WTC11 (cell line): ENCODE data around the gene LRRFIP2. TPM values are rescaled to one million over a fixed set of nuclear protein-coding genes. Genes with fewer than 3 reads are reported as not detected.
"Not testable (repeated sequence)": the region's sequence is repeated elsewhere in the genome, so short reads cannot be mapped to it uniquely, and the experiment has no call there.

Experiments
- ATAC-seq: fragments of 200-7000 bp; cut with Tn5 transposase; 2 replicates; pipeline ENCODE4 v1.10.0; 2021; ENCODE audit warnings: mild to moderate bottlenecking, moderate library complexity
- CTCF ChIA-PET: fragments of 300-600 bp; sonication (Branson Sonifier 250); formaldehyde crosslinking; loops from one replicate; lab custom pipeline; 2021; ENCODE audit warnings: antibody characterized with exemption; lab: Charles Lee
- POLR2A ChIA-PET: fragments of 350-600 bp; sonication (Branson Sonifier 250); formaldehyde crosslinking; loops from one replicate; lab custom pipeline; 2021; ENCODE audit warnings: antibody characterized with exemption; lab: Charles Lee
- DNase-seq: peaks from one replicate; pipeline ENCODE4 v3.0.0; 2021; ENCODE audit warnings: low spot score
- H3K27ac Mint-ChIP-seq: 2 replicates; pipeline ENCODE4 v1.8.0; 2021; ENCODE audit warnings: mixed read lengths
- H3K27me3 Mint-ChIP-seq: 2 replicates; pipeline ENCODE4 v1.8.0; 2021; ENCODE audit warnings: low read depth, mild to moderate bottlenecking, moderate library complexity, mixed read lengths
- H3K36me3 Mint-ChIP-seq: 2 replicates; pipeline ENCODE4 v1.8.0; 2021; ENCODE audit warnings: mixed read lengths
- H3K4me1 Mint-ChIP-seq: 2 replicates; pipeline ENCODE4 v1.8.0; 2022; ENCODE audit warnings: mixed read lengths
- H3K4me3 Mint-ChIP-seq: 2 replicates; pipeline ENCODE4 v1.8.0; 2021; ENCODE audit warnings: mild to moderate bottlenecking, moderate library complexity, mixed read lengths
- H3K9me3 Mint-ChIP-seq: 2 replicates; pipeline ENCODE4 v1.8.0; 2021; ENCODE audit warnings: mixed read lengths
- AFF4 ChIP-seq: sonication (generic); formaldehyde crosslinking; IDR thresholded peaks from 2 replicates; pipeline ENCODE4 v1.8.1; 2023; ENCODE audit warnings: mild to moderate bottlenecking, missing genetic modification reagents, borderline replicate concordance
- AR ChIP-seq: fragments of 250-450 bp; sonication (Bioruptor Pico); IDR thresholded peaks from 2 replicates; pipeline ENCODE4 v1.9.0; 2021; ENCODE audit warnings: mild to moderate bottlenecking
- ATF1 ChIP-seq: sonication (generic); formaldehyde crosslinking; IDR thresholded peaks from 2 replicates; pipeline ENCODE4 v1.8.1; 2023; ENCODE audit warnings: mild to moderate bottlenecking, moderate library complexity, missing genetic modification reagents
- ATF2 ChIP-seq: sonication (generic); formaldehyde crosslinking; IDR thresholded peaks from 2 replicates; pipeline ENCODE4 v1.8.1; 2022; ENCODE audit warnings: low read depth, missing genetic modification reagents, borderline replicate concordance
- ATF6 ChIP-seq: sonication (generic); formaldehyde crosslinking; IDR thresholded peaks from 2 replicates; pipeline ENCODE4 v1.8.1; 2023; ENCODE audit warnings: mild to moderate bottlenecking, missing genetic modification reagents
- E2F1 ChIP-seq: sonication (generic); formaldehyde crosslinking; IDR thresholded peaks from 2 replicates; pipeline ENCODE4 v1.8.0; 2022; ENCODE audit warnings: mild to moderate bottlenecking, missing genetic modification reagents
- E2F5 ChIP-seq: sonication (generic); formaldehyde crosslinking; IDR thresholded peaks from 2 replicates; pipeline ENCODE4 v1.8.1; 2022; ENCODE audit warnings: mild to moderate bottlenecking, moderate library complexity, missing genetic modification reagents
- IRF1 ChIP-seq: sonication (generic); formaldehyde crosslinking; IDR thresholded peaks from 2 replicates; pipeline ENCODE4 v1.8.0; 2023; ENCODE audit warnings: missing genetic modification reagents
- IRF2 ChIP-seq: sonication (generic); formaldehyde crosslinking; IDR thresholded peaks from 2 replicates; pipeline ENCODE4 v1.8.0; 2022; ENCODE audit warnings: low read depth, missing genetic modification reagents, borderline replicate concordance
- JUN ChIP-seq: sonication (generic); formaldehyde crosslinking; IDR thresholded peaks from 2 replicates; pipeline ENCODE4 v1.8.0; 2023; ENCODE audit warnings: mild to moderate bottlenecking, missing genetic modification reagents
- NR3C1 ChIP-seq: sonication (generic); formaldehyde crosslinking; conservative IDR thresholded peaks from 2 replicates; pipeline ENCODE4 v1.8.1; 2023; ENCODE audit warnings: low read depth, mild to moderate bottlenecking, missing genetic modification reagents
- SOX15 ChIP-seq: fragments of 250-450 bp; sonication (Bioruptor Pico); IDR thresholded peaks from 2 replicates; pipeline ENCODE4 v1.9.0; 2021; ENCODE audit warnings: mild to moderate bottlenecking
- TEAD1 ChIP-seq: sonication (generic); formaldehyde crosslinking; IDR thresholded peaks from 2 replicates; pipeline ENCODE4 v1.8.0; 2022; ENCODE audit warnings: mild to moderate bottlenecking, missing genetic modification reagents
- TEAD4 ChIP-seq: sonication (generic); formaldehyde crosslinking; IDR thresholded peaks from 2 replicates; pipeline ENCODE4 v1.8.0; 2022; ENCODE audit warnings: mild to moderate bottlenecking, missing genetic modification reagents
- ZNF423 ChIP-seq: fragments of 250-450 bp; sonication (Bioruptor Pico); IDR thresholded peaks from 2 replicates; pipeline ENCODE4 v2.1.2; 2022; ENCODE audit warnings: mild to moderate bottlenecking, moderate library complexity
- ZNF512 ChIP-seq: sonication (generic); formaldehyde crosslinking; IDR thresholded peaks from 2 replicates; pipeline ENCODE4 v1.8.1; 2022; ENCODE audit warnings: missing genetic modification reagents, borderline replicate concordance
- total RNA-seq: library from RNA; stranded (reverse); gene quantifications from 3 replicates; pipeline ENCODE4 v1.2.3, GENCODE V29; 2021

LRRFIP2 gene
- total RNA-seq, 1 experiment from 2014 or later = 23.7 TPM

- TF ChIP-seq AR (no peak), SOX15 (CRISPR knock-in tag) (no peak), NR3C1 (no peak), ZNF512 (CRISPR knock-in tag) (no peak)
Observed at GRCh38 chr3:37124435-37124834, 49.9 kb downstream of the LRRFIP2 start (continued).

- TF ChIP-seq IRF1 (CRISPR knock-in tag) (no peak), ATF2 (CRISPR knock-in tag) (no peak), IRF2 (CRISPR knock-in tag) (no peak), JUN (CRISPR knock-in tag) (no peak), TEAD1 (CRISPR knock-in tag) (no peak)
- TF ChIP-seq, all 79 proteins: peak for 0
- no peak for DNase-seq
- peaks cover 4% of the 10 kb centered on the region; the same call in 1 of the 2 replicates for H3K36me3 Mint-ChIP-seq
- ChIA-PET POLR2A (no interaction called here), CTCF (no interaction called here)
- no peak for ATAC-seq
- no peaks in the 10 kb centered on the region for H3K27me3 Mint-ChIP-seq
- peaks cover 4% of the 10 kb centered on the region for H3K9me3 Mint-ChIP-seq
- H3K27ac Mint-ChIP-seq = peak overlapping the region; percentile 30; the same call in 1 of the 2 replicates
- no peak overlapping the region for H3K4me3 Mint-ChIP-seq
- H3K4me1 Mint-ChIP-seq = no peaks in the 10 kb centered on the region
Observed at GRCh38 chr3:37123292-37123691, 51.1 kb downstream of the LRRFIP2 start.

GRCh38 chr3:37122069-37122468, 52.3 kb downstream of the LRRFIP2 start:
- POLR2A ChIA-PET, DNase-seq, H3K36me3 Mint-ChIP-seq, H3K9me3 Mint-ChIP-seq, H3K4me3 Mint-ChIP-seq, H3K27me3 Mint-ChIP-seq, CTCF ChIA-PET, H3K4me1 Mint-ChIP-seq, ATAC-seq, H3K27ac Mint-ChIP-seq: not testable (repeated sequence)

- Mint-ChIP-seq H3K4me1 (peaks cover under 1% of the 10 kb centered on the region; the same call in 1 of the 2 replicates), H3K9me3 (peaks cover 4% of the 10 kb centered on the region), H3K36me3 (peaks cover 4% of the 10 kb centered on the region; the same call in 1 of the 2 replicates), H3K27ac (no peak overlapping the region), H3K4me3 (no peak overlapping the region), H3K27me3 (no peaks in the 10 kb centered on the region)
- ChIA-PET CTCF (no interaction called here), POLR2A (no interaction called here)
- DNase-seq (no peak), ATAC-seq (no peak)
- TF ChIP-seq ATF6 (CRISPR knock-in tag) (no peak), E2F5 (no peak), E2F1 (CRISPR knock-in tag) (no peak), TEAD4 (CRISPR knock-in tag) (no peak), ATF1 (CRISPR knock-in tag) (no peak), ZNF423 (CRISPR knock-in tag) (no peak), AFF4 (CRISPR knock-in tag) (no peak)
Observed at GRCh38 chr3:37118163-37118562, 56.2 kb downstream of the LRRFIP2 start.
